A549 (cell line): ENCODE measurements around the gene ACSM6.

ENCODE experiments used
- CEBPB ChIP-seq, 2 experiments: fragments of >200 bp in 1 of 2; sonication (Bioruptor Twin) in 1 of 2; formaldehyde crosslinking in 1 of 2; IDR thresholded peaks; 2 replicates each; pipeline ENCODE4 v1.6.1; 2012 to 2016
- CTCF ChIP-seq: fragments of >200 bp; sonication (Bioruptor Twin); formaldehyde crosslinking; IDR thresholded peaks from 3 replicates; pipeline ENCODE4 v1.5.1; 2016
- HMGXB4 ChIP-seq: fragments of 250-450 bp; sonication (Bioruptor Pico); IDR thresholded peaks from 2 replicates; pipeline ENCODE4 v1.5.0; 2021; ENCODE audit warnings: mild to moderate bottlenecking, moderate library complexity, borderline replicate concordance
- MAX ChIP-seq: IDR thresholded peaks from 2 replicates; pipeline ENCODE4 v1.6.1; 2012
- MYC ChIP-seq: IDR thresholded peaks from 2 replicates; pipeline ENCODE4 v1.6.1; 2012; ENCODE audit warnings: mild to moderate bottlenecking, inconsistent platforms, low read length, improper control_type of control experiment, borderline replicate concordance
- POLR2A ChIP-seq: IDR thresholded peaks from 2 replicates; pipeline ENCODE4 v1.6.1; 2012; ENCODE audit warnings: mild to moderate bottlenecking, low read length
- REST ChIP-seq: fragments of 200-600 bp; sonication (generic); IDR thresholded peaks from 2 replicates; pipeline ENCODE4 v1.6.1; 2016; ENCODE audit warnings: antibody characterized with exemption, mild to moderate bottlenecking, moderate library complexity
- RNF2 ChIP-seq: fragments of 200-600 bp; sonication (generic); IDR thresholded peaks from 2 replicates; pipeline ENCODE4 v1.6.1; 2016; ENCODE audit warnings: low read depth, mild to moderate bottlenecking, antibody characterized with exemption, moderate library complexity, borderline replicate concordance
- ZFP36 ChIP-seq: fragments of 450-650 bp; IDR thresholded peaks from 2 replicates; pipeline ENCODE4 v1.6.1; 2014; ENCODE audit warnings: borderline replicate concordance; ENCODE audit not compliant: partially characterized antibody

- no peak for TF ChIP-seq HMGXB4
- TF ChIP-seq REST = no peak
- no peak for TF ChIP-seq MAX
- TF ChIP-seq ZFP36 = no peak
- TF ChIP-seq RNF2 = no peak
- TF ChIP-seq CTCF = no peak
- no peak for TF ChIP-seq CEBPB (IDR thresholded peaks at IDR 0.05)
- no peak for TF ChIP-seq MYC
- TF ChIP-seq POLR2A = no peak
Observed at GRCh38 chr10:95177429-95177828, 16.6 kb upstream of the ACSM6 start.
